Urothelium cell line (cell line): ENCODE results near the gene KANK4.

Experiments
- DNase-seq: peaks from one replicate; pipeline ENCODE4 v3.0.0; 2011; ENCODE audit warnings: low spot score, mixed read lengths
- FAIRE-seq: peaks from 2 replicates; lab custom pipeline; 2011; peaks lifted over from hg19 to GRCh38; lab: Jason Lieb, UNC

Gene KANK4

GRCh38 chr1:62337706-62338631, 18.7 kb upstream of the KANK4 start:
- FAIRE-seq (no peak), DNase-seq (no peak)

- no peak for DNase-seq
- FAIRE-seq: no peak
Observed at GRCh38 chr1:62336995-62337705, 17.9 kb upstream of the KANK4 start.

GRCh38 chr1:62336638-62336994, 17.4 kb upstream of the KANK4 start:
- FAIRE-seq (no peak), DNase-seq (no peak)

GRCh38 chr1:62335656-62336055, 16.4 kb upstream of the KANK4 start:
- no peak for FAIRE-seq

GRCh38 chr1:62334434-62334985, 15.3 kb upstream of the KANK4 start:
- DNase-seq (no peak), FAIRE-seq (no peak)

More at GRCh38 chr1:62335656-62336055, 16.4 kb upstream of the KANK4 start:
- no peak for DNase-seq

- FAIRE-seq (peak; percentile 37), DNase-seq (peak; percentile 74)
Observed at GRCh38 chr1:62333441-62333840, 14.2 kb upstream of the KANK4 start.

DNA sequence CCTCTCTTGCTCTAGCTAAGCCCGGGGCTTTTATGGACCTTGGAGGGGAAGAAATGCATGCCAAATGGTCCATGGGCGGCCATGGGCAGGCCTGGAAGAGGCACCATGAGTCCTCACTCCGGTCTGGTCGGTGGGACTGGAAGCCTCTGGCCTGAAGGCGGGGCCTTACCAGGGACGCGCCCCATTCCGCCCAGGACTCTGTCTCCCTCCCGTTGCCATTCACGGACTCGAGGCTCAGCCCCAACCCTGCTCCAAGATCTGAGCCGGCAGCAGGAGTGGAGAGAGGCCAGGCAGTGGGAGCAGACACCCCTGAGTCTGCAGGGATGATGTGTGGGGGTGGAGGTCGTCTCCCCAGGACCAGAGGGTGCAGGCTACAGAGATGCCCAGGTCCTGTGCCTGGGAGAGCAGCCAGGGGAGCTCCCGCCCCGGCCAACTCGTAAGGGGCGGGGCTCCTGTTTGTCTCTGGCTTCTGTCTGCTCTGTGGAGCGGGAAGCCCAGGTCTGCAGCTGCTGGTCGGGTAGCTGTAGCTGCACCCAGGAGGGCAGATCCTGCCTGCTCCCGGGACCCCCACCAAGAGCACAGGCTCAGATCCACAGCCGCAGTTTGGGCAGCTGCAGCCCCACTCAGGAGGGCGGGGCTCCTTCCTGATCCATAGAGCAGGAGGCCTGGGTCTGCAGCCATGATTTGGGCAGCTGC, 8.3 kb upstream of the KANK4 start:
- no peak for DNase-seq
- FAIRE-seq: no peak

GRCh38 chr1:62325681-62326080, 6.4 kb upstream of the KANK4 start:
- no peak for DNase-seq
- FAIRE-seq: no peak

GRCh38 chr1:62325081-62325480, 5.8 kb upstream of the KANK4 start:
- FAIRE-seq: no peak
- no peak for DNase-seq

DNA sequence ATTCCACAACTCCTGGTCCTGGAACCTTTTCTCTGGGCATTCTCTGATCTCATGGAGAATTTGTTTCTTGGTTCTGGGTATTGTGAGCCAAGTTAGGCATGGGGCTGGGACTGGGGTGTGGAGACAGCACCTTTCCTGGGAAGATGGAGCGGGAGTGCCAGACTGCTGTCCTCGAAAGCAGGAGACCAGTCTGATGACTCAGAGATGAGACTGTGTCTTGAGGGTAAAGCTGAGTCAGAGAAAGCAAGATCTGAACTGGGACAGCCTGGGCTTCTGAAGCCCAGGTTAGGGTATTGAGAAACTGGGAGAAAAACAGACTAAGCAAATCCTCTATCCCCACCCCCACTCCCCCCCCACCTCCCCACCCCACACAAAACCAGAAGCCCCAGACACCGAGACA, 2.2 kb upstream of the KANK4 start:
- no peak for FAIRE-seq
- DNase-seq: peak; percentile 85

GRCh38 chr1:62318320-62318755, 896 bp downstream of the KANK4 start:
- no peak for FAIRE-seq

GRCh38 chr1:62317021-62317768, 2.0 kb downstream of the KANK4 start:
- no peak for FAIRE-seq

More at GRCh38 chr1:62318320-62318755, 896 bp downstream of the KANK4 start:
- no peak for DNase-seq

DNA sequence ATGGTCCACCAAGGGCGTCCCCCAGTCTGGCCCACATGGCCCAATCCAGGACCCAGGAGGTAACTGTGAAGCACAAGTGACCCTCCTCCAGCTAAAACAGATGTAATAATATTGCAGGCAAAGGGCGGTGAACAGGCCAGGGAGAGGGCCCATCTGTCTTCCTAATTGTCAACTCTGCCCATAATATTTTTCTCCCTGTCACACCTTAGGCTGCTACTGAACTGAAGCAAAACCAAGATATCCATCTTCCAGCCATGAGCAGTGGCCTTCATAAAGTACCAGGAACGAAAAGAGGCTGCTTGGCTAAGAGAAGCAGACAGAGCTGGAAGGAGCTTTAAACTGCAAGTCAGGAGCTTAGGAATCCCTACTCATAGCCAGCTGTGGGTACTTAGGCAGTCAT, 3.1 kb downstream of the KANK4 start:
- DNase-seq (no peak), FAIRE-seq (no peak)

More at GRCh38 chr1:62317021-62317768, 2.0 kb downstream of the KANK4 start:
- DNase-seq: no peak

GRCh38 chr1:62315387-62315786, 3.8 kb downstream of the KANK4 start:
- no peak for FAIRE-seq
- DNase-seq: no peak

DNA sequence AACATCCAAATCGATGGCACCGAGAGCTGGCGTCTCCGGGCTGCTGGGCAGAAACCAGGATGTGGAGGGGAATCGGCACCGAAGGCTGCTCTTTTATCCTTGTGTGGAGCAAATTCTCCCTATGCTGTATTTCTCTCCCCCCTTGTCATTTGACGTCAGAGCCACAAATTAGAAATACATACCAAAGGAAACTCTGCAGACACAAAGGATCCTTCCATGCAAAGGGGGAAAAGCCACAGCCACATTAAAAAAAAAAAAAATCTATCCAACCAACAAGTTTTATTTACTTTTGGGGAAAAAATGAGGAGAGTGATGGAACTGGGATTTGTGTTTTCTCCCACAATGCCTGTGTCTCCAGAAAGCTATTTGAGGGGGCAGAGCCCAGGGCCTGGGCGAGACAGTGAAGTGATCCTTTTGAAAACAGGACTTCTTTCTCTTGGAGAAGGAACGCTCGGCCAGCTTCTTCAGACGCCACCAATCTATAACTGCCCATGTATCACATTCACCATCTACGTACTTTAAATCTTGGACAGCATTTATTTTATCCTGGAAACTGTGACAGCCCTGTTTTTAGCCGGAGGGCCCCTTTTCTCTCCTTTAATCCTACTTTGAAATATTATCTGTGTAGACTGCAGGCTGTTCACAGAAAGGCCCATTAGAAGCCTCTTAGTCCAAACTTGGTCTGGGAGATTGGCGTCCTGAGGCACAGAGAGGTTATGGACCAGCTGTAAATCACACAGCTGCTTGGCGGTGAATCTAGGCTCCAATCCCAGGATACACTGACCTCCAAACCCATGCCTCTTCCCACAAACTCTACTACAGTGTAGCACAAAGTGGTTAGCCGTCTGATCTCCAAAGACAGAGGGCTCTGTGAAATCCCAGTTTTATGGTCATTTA, 4.5 kb downstream of the KANK4 start:
- DNase-seq (no peak), FAIRE-seq (no peak)

DNA sequence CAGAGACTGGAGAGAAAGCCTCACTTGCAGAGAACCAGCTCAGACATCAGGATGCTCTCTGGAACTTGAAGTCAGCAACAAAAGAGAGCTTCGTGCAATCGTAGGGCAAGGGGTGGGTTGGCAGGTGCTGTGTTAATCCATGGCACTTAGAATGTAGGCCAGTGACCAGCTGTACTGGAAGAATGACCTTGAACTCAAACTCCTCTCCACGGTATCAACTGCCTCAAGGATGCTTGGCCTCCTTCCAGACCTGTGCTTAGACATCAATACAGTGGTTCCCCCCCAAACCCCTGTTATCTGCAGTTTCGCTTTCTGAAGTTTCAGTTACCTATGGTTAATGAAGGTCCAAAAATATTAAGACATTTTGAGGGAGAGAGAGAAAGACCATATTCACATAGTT, 6.5 kb downstream of the KANK4 start:
- DNase-seq (no peak), FAIRE-seq (no peak)

GRCh38 chr1:62311473-62311943, 7.7 kb downstream of the KANK4 start:
- peak; percentile 41 for DNase-seq
- no peak for FAIRE-seq

DNA sequence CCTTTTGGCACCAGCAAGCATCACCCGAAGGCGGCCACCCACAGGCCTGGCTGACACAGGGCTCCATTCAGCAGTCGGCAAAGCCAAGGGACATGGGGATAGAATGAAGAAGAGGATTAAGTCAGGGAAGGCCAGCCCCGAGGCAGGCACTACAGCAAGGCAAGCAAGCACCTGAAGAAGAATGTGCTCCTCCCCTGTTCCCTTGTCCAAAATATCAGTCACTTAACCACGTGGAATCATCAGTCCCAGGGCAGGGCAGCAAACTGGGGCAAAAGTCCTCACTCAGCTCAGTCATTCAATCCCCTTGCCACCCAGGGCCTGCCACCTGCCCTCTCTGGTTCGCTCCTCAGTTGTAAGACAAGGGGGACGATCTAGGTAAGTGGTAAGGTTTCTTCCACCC, 9.3 kb downstream of the KANK4 start:
- FAIRE-seq (no peak), DNase-seq (no peak)

- FAIRE-seq (no peak), DNase-seq (no peak)
Observed at GRCh38 chr1:62308606-62309005, 10.6 kb downstream of the KANK4 start.
